Esophagus (tissue), 2 donors: ENCODE results near the gene SSH2. TPM values are rescaled to one million over a fixed set of nuclear protein-coding genes. Genes with fewer than 3 reads are reported as not detected.
A peak's percentile ranks its signal among the peaks of the same experiment; 100 is the strongest.

Experiments
- H3K27ac ChIP-seq, 2 donors: one replicate each; pipeline ENCODE4 v1.5.1; 2013; ENCODE audit warnings: low read depth in 2 of 2, mild to moderate bottlenecking in 2 of 2, inconsistent platforms in 1 of 2, low read length in 1 of 2, moderate library complexity in 1 of 2
- H3K27me3 ChIP-seq, 2 donors: one replicate each; pipeline ENCODE4 v1.6.1; 2013; ENCODE audit warnings: low read length in 2 of 2, control low read depth in 1 of 2, mild to moderate bottlenecking in 1 of 2; ENCODE audit not compliant: insufficient read depth in 2 of 2, control insufficient read depth in 1 of 2
- H3K36me3 ChIP-seq, 2 donors: one replicate each; pipeline ENCODE4 v1.6.1; 2013; ENCODE audit warnings: low read length in 1 of 2; ENCODE audit not compliant: control insufficient read depth in 2 of 2, insufficient read depth in 2 of 2
- H3K4me1 ChIP-seq, 2 donors: one replicate each; pipeline ENCODE4 v1.6.1; 2013; ENCODE audit warnings: low read length in 1 of 2; ENCODE audit not compliant: control insufficient read depth in 2 of 2, insufficient read depth in 2 of 2
- H3K4me3 ChIP-seq, 2 donors: one replicate each; pipeline ENCODE4 v1.5.1; 2013; ENCODE audit warnings: low read length in 2 of 2, mild to moderate bottlenecking in 2 of 2, low read depth in 1 of 2, moderate library complexity in 1 of 2
- H3K9me3 ChIP-seq, 2 donors: one replicate each; pipeline ENCODE4 v1.6.1; 2013; ENCODE audit warnings: mild to moderate bottlenecking in 2 of 2, low read depth in 1 of 2, low read length in 1 of 2, moderate library complexity in 1 of 2; ENCODE audit not compliant: control insufficient read depth in 2 of 2, insufficient read depth in 1 of 2
- WGBS, 2 donors: extraction: QIAGEN DNeasy Blood & Tissue Kit; methylation state at CpG; one replicate each; pipeline ENCODE4 v1.1.7; 2013; 5-methylcytosine and 5-hydroxymethylcytosine counted together
- polyA plus RNA-seq, 2 donors: library from polyadenylated mRNA; stranded (reverse); fragments of 200-250 nt; gene quantifications; one replicate each; pipeline ENCODE4 v1.2.3, GENCODE V29; 2013
- donor health status: healthy with polysubstance abuse.
- donor health status: Bipolar disorder and iron deficiency.

Gene SSH2
- polyA plus RNA-seq, 2 donors = 9.1 to 15.3 TPM

GRCh38 chr17:29930409-29931010 is 482 bp upstream of the SSH2 start:
- no peaks in the 10 kb centered on the region for H3K36me3 ChIP-seq
- no peaks in the 10 kb centered on the region for H3K9me3 ChIP-seq
- H3K27ac ChIP-seq = peak overlapping the region; percentile 88 to 96
- 0 to 1% methylated on average over 20 of the region's 20 CpGs for WGBS, 2 donors
- peak overlapping the region; percentile 63 to 96 for H3K4me3 ChIP-seq
- H3K27me3 ChIP-seq = no peaks in the 10 kb centered on the region
- peaks cover 0 to 2% of the 10 kb centered on the region in 2 donors for H3K4me1 ChIP-seq

- H3K9me3 ChIP-seq = no peaks in the 10 kb centered on the region
- no peaks in the 10 kb centered on the region for H3K27me3 ChIP-seq
- H3K36me3 ChIP-seq = no peaks in the 10 kb centered on the region
- peak overlapping the region; percentile 63 to 96 for H3K4me3 ChIP-seq
- peak overlapping the region; percentile 88 to 96 for H3K27ac ChIP-seq
- peaks cover 0 to 2% of the 10 kb centered on the region in 2 donors for H3K4me1 ChIP-seq
- WGBS, 2 donors = 1 to 2% methylated on average over 13 of the region's 13 CpGs
Measured at GRCh38 chr17:29929006-29929532, 959 bp downstream of the SSH2 start.

GRCh38 chr17:29927546-29927945 is 2.5 kb downstream of the SSH2 start:
- Histone ChIP-seq H3K27me3 (no peaks in the 10 kb centered on the region), H3K4me3 (no peak overlapping the region), H3K4me1 (peaks cover 0 to 2% of the 10 kb centered on the region in 2 donors), H3K27ac (no peak overlapping the region), H3K9me3 (no peaks in the 10 kb centered on the region), H3K36me3 (no peaks in the 10 kb centered on the region)
- 8 to 22% methylated on average over 1 of the region's 1 CpG for WGBS, 2 donors

- Histone ChIP-seq H3K27me3 (no peaks in the 10 kb centered on the region), H3K4me1 (no peaks in the 10 kb centered on the region), H3K9me3 (no peaks in the 10 kb centered on the region), H3K36me3 (no peaks in the 10 kb centered on the region), H3K4me3 (no peak overlapping the region), H3K27ac (no peak overlapping the region)
- WGBS, 2 donors = 77 to 91% methylated on average over 1 of the region's 1 CpG
Measured at GRCh38 chr17:29924786-29925185, 5.2 kb downstream of the SSH2 start.

- 76% methylated on average over 3 of the region's 3 CpGs for WGBS, 2 donors
- Histone ChIP-seq H3K4me3 (no peak overlapping the region), H3K9me3 (no peaks in the 10 kb centered on the region), H3K27ac (no peak overlapping the region), H3K36me3 (no peaks in the 10 kb centered on the region), H3K4me1 (no peaks in the 10 kb centered on the region), H3K27me3 (no peaks in the 10 kb centered on the region)
Measured at GRCh38 chr17:29918922-29919856, 10.8 kb downstream of the SSH2 start.

GRCh38 chr17:29918016-29918415 is 12.0 kb downstream of the SSH2 start:
- WGBS, 2 donors = 98 to 100% methylated on average over 1 of the region's 1 CpG
- Histone ChIP-seq H3K36me3 (no peaks in the 10 kb centered on the region), H3K27ac (no peak overlapping the region), H3K4me3 (no peak overlapping the region), H3K9me3 (no peaks in the 10 kb centered on the region), H3K27me3 (no peaks in the 10 kb centered on the region), H3K4me1 (no peaks in the 10 kb centered on the region)

GRCh38 chr17:29914819-29915537 is 15.1 kb downstream of the SSH2 start:
- Histone ChIP-seq H3K27ac (no peak overlapping the region), H3K4me3 (no peak overlapping the region), H3K27me3 (no peaks in the 10 kb centered on the region), H3K9me3 (no peaks in the 10 kb centered on the region), H3K36me3 (no peaks in the 10 kb centered on the region), H3K4me1 (no peaks in the 10 kb centered on the region)
- 66 to 72% methylated on average over 2 of the region's 2 CpGs for WGBS, 2 donors

GRCh38 chr17:29911641-29912177 is 18.3 kb downstream of the SSH2 start:
- H3K4me3 ChIP-seq = no peak overlapping the region
- H3K27ac ChIP-seq = no peak overlapping the region
- no peaks in the 10 kb centered on the region for H3K27me3 ChIP-seq
- H3K4me1 ChIP-seq = no peaks in the 10 kb centered on the region
- H3K36me3 ChIP-seq = no peaks in the 10 kb centered on the region
- H3K9me3 ChIP-seq = no peaks in the 10 kb centered on the region
